Neutrophil (primary cell): ENCODE measurements around the gene GNAI1.

Experiments used
- H3K27ac ChIP-seq: fragments of 200-600 bp; sonication (generic); 2 replicates; pipeline ENCODE4 v1.5.1; 2016; ENCODE audit warnings: mild to moderate bottlenecking, moderate library complexity
- H3K27me3 ChIP-seq: fragments of 200-600 bp; sonication (generic); 2 replicates; pipeline ENCODE4 v1.6.0; 2016; ENCODE audit warnings: mild to moderate bottlenecking
- H3K36me3 ChIP-seq: fragments of 200-600 bp; sonication (generic); 2 replicates; pipeline ENCODE4 v1.5.1; 2017
- H3K4me1 ChIP-seq, 2 experiments: fragments of 200-600 bp in 1 of 2; sonication (generic) in 1 of 2; 1 replicate in 1 of 2; 2 replicates in 1 of 2; pipeline versions ENCODE4 v1.5.1 to v1.6.1; 2013 to 2016; ENCODE audit warnings: low read depth in 1 of 2, low read length in 1 of 2, mild to moderate bottlenecking in 1 of 2, moderate library complexity in 1 of 2; ENCODE audit not compliant: control insufficient read depth in 1 of 2, insufficient read depth in 1 of 2
- H3K4me3 ChIP-seq, 2 experiments: fragments of 200-600 bp in 1 of 2; sonication (generic) in 1 of 2; 1 replicate in 1 of 2; 2 replicates in 1 of 2; pipeline ENCODE4 v1.5.1; 2013 to 2016; ENCODE audit warnings: low read depth in 1 of 2, low read length in 1 of 2, mild to moderate bottlenecking in 1 of 2, moderate library complexity in 1 of 2
- H3K9me3 ChIP-seq: fragments of 200-600 bp; sonication (generic); 2 replicates; pipeline ENCODE4 v1.5.1; 2016
- TF ChIP-seq, protein P1 (sequence below): fragments of 200-600 bp; sonication (generic); IDR thresholded peaks from 2 replicates; pipeline ENCODE4 v1.5.1; 2016; ENCODE audit warnings: antibody characterized with exemption

GNAI1 gene

DNA sequence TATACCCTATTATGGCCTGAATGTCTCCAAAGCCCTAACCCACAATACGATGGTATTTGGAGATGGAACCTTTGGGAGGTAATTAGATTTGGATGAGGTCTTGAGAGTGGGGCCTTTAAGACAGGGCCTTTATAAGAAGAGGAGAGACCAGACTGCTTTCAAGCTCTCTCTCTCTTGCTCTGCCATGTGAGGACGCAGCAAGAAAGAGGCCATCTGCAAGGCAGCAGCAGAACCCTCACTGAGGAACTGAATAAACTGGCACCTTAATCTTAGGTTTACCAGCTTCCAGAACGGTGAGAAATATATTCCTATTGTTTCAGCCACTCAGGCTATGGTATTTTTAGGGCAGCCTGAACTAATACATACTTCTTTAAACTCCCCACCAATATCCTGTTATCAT is 2.0 kb upstream of the GNAI1 start:
- H3K9me3 ChIP-seq: no peaks in the 10 kb centered on the region
- peaks cover 10 to 28% of the 10 kb centered on the region in 2 experiments for H3K4me1 ChIP-seq
- peaks cover 55% of the 10 kb centered on the region for H3K27me3 ChIP-seq
- TF ChIP-seq, protein P1, sequence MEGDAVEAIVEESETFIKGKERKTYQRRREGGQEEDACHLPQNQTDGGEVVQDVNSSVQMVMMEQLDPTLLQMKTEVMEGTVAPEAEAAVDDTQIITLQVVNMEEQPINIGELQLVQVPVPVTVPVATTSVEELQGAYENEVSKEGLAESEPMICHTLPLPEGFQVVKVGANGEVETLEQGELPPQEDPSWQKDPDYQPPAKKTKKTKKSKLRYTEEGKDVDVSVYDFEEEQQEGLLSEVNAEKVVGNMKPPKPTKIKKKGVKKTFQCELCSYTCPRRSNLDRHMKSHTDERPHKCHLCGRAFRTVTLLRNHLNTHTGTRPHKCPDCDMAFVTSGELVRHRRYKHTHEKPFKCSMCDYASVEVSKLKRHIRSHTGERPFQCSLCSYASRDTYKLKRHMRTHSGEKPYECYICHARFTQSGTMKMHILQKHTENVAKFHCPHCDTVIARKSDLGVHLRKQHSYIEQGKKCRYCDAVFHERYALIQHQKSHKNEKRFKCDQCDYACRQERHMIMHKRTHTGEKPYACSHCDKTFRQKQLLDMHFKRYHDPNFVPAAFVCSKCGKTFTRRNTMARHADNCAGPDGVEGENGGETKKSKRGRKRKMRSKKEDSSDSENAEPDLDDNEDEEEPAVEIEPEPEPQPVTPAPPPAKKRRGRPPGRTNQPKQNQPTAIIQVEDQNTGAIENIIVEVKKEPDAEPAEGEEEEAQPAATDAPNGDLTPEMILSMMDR: no peak
- no peaks in the 10 kb centered on the region for H3K36me3 ChIP-seq
- no peak overlapping the region for H3K4me3 ChIP-seq
- no peak overlapping the region for H3K27ac ChIP-seq

DNA sequence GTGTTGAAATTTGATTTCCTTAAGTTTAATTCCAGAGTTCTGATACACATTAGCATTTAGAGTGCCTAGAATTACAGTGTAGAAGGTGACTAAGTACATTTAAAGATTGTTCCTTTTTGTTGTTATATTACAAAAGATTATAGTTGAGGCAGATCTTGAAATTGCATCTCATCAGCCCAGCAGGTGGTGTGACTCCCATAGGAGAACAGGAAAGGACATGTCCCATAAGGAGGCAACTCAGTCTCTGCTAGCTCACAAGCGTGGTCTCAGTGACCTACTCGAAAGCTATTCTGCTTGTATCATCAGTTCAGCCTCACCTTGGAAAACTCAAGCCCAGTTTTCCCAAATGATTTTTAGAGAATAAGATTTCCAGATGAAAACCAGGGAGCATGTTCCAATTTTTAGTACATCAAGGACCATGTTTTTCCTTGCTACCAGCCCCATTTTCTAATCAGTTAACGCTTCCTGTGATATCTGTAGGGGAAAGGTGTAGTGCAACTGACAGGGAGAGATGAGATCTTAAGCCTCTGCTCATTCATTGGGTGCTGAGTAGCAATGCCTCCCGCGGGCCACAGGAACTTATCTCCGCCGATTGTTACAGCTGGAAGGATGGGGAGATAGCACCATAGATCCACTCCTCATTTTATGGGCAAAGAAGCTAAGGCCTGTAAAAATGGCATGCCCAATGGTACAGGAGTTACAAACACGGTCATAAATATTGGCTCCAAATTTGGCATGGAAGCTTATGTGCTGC is 1.1 kb upstream of the GNAI1 start:
- H3K4me3 ChIP-seq: no peak overlapping the region
- TF ChIP-seq, protein P1: no peak
- H3K4me1 ChIP-seq: peaks cover 10 to 26% of the 10 kb centered on the region in 2 experiments
- no peaks in the 10 kb centered on the region for H3K36me3 ChIP-seq
- peaks cover 64% of the 10 kb centered on the region for H3K27me3 ChIP-seq
- H3K9me3 ChIP-seq: no peaks in the 10 kb centered on the region
- H3K27ac ChIP-seq: no peak overlapping the region

DNA sequence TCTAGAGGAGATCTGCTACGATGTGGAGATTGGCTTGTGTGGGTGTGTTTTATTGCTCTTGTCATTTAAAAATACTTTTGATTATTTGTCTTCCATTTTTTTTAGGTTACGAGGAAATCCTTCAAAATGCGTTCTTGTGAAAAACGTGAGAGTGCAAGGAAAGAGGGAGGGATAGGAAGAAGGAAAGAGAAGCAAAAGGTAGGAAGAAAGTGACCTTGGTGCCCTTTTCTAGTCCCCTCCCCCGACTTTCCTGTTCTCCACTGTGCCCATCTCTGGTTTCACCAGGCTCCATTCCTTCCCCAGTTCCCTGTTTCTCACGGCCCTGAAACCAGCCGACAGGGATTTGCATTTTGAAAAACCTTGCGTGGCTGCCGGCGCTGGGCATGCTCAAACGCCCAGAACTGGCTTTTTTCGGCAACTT is 506 bp upstream of the GNAI1 start:
- H3K9me3 ChIP-seq: no peaks in the 10 kb centered on the region
- no peaks in the 10 kb centered on the region for H3K36me3 ChIP-seq
- peaks cover 70% of the 10 kb centered on the region for H3K27me3 ChIP-seq
- TF ChIP-seq, protein P1: no peak
- H3K4me3 ChIP-seq: peak overlapping the region; percentile 20 to 22
- H3K4me1 ChIP-seq: peaks cover 10 to 20% of the 10 kb centered on the region in 2 experiments
- H3K27ac ChIP-seq: no peak overlapping the region

DNA sequence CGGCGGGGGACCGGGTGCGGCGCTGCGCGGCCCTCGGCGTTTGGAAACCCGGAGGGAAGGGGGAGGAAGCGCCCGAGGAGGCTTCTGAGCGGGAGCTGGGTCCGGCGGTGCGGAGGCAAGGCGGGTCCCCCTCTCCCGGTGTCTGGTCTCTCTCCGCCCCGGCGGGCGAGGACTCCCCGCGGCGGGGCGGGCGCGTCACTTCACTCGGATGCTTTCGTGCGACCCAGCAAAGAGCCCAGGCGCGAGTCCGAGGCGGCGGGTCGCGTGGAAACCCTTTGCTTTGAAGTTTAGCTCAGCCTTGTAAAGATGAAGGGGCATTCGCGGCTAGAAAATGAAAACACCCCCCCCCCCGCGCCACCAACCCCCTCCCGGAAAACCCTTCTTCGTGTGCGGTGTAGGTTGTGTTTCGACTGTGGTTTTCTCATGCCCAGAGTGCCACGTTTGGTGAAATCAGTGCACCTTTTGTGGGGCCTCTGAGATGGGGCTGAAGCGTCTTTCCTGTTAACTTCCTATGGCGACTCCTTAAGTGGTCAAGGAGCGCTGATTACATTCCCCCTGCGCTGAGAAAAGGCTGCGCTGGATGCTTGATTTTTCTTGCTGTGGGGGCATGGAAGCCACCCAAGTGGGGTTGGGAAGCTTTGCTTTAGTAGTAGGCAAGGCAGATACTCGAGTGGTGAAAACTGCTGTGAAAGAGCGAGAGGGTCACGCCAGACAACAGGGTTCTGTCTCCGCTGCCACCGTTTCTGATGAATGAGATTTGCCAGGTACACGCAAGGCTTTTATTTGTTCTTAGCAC is 876 bp downstream of the GNAI1 start:
- Histone ChIP-seq H3K4me3 (peak overlapping the region; percentile 45 to 68), H3K9me3 (no peaks in the 10 kb centered on the region), H3K4me1 (peaks cover 10 to 20% of the 10 kb centered on the region in 2 experiments), H3K27ac (no peak overlapping the region), H3K27me3 (peaks cover 74% of the 10 kb centered on the region), H3K36me3 (no peaks in the 10 kb centered on the region)
- TF ChIP-seq, protein P1: no peak

DNA sequence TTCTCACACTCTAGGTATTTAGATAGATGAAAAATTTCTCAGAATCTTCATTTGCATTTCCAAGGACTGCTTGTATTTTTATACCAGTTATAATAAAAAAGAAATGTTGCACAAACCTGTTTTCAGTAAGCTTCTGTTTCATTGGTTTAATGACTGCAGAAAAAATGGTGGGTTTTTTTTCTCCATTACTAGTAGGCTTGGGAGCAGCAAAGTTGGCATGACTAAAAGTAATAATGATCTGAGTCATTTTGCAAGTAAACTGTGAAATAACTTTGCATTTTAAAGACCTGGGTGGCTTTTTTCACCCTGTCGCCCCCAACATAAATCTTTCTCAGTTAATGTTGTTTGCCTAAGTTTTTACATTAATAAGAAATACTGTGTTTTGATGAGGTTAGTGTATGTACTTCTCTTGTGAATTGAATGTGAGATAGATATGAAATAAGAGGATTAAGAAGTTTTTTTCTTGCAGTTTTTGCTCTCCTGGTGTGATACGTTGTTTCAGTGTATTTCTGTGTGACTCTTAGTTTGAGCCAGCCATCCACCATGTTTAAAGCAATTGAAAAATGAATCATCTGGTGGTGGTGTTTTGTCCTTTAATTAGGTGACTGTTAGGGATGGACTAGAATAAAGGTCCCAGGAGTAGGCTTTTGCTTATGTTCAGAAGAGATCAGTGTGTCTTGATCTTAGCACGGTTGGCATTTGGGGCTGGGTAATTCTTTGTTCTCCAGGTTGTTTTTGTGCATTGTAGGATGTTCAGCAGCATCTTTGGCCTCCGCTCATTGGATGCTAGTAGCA is 1.8 kb downstream of the GNAI1 start:
- no peaks in the 10 kb centered on the region for H3K9me3 ChIP-seq
- no peak overlapping the region for H3K27ac ChIP-seq
- TF ChIP-seq, protein P1: no peak
- H3K4me3 ChIP-seq: no peak overlapping the region
- H3K36me3 ChIP-seq: no peaks in the 10 kb centered on the region
- H3K4me1 ChIP-seq: peaks cover 10 to 20% of the 10 kb centered on the region in 2 experiments
- peaks cover 74% of the 10 kb centered on the region for H3K27me3 ChIP-seq
